HG03196 (cell line): ENCODE measurements around the gene VWC2L.

Source experiments
- ATAC-seq: cut with Tn5 transposase; IDR thresholded peaks from one replicate; pipeline ENCODE4 v1.9.1; 2021; ENCODE audit not compliant: unreplicated experiment

VWC2L gene

GRCh38 chr2:214465363-214466146 lies 54.7 kb downstream of the VWC2L start:
- ATAC-seq = no peak

GRCh38 chr2:214469728-214470127 lies 58.9 kb downstream of the VWC2L start:
- no peak for ATAC-seq

DNA sequence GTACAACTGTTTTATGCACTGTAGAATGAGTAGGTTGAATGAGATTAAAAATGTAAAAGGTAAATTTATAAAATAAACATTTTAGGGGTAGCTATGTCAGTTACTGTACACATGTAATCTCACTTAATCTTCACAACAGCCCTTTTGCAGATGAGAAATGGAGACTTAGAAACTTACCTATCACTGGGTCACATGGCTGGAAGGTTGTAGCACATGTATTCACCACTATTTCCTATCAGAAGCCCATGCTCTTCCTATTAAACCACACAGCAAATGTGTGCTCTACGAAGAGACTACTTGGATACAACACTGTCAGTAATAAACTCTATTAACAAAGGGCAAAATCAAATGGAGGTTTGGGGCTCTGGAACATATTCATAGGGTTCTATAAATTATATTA lies 60.5 kb downstream of the VWC2L start:
- ATAC-seq = no peak

DNA sequence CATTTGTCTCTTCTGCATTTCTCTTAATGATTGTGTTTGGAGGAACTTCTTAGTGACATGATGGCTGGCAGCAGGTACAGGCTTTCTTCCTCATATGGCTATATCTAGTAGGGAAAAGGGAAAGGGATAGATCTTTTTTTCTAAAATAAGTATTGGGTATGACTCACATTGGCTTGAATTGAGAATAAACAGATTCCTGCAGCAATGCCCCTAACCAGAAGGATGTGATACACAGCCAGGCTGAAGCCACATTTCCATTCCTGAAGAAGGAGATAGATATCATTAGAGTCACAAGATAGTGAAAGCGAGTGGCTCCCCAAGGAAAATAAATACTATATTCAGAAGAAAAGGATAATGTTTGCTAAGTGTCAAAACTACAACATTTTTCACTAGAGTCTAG lies 61.1 kb downstream of the VWC2L start:
- ATAC-seq = no peak

GRCh38 chr2:214477305-214477704 lies 66.5 kb downstream of the VWC2L start:
- no peak for ATAC-seq

GRCh38 chr2:214481204-214481603 lies 70.3 kb downstream of the VWC2L start:
- no peak for ATAC-seq

- ATAC-seq = no peak
Measured at GRCh38 chr2:214482728-214483127, 71.9 kb downstream of the VWC2L start.

GRCh38 chr2:214484239-214484638 lies 73.4 kb downstream of the VWC2L start:
- no peak for ATAC-seq

DNA sequence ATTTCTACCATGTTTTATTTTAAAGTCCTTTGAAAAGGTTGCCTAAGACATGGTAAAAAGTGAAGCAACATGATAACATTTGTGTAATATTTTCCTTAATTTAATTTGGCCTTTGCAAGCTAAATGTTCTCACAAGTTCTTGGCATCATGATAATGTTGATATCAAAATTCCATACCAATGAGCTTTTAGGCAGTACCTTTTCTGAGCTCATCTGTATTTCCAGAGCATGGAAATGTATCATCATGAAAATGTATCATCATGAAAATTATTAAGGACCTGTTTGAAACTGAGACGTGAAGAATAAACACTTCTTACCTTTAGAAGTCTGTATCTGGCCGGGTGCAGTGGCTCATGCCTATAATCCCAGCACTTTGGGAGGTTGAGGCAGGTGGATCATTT lies 73.8 kb downstream of the VWC2L start:
- ATAC-seq = no peak

GRCh38 chr2:214489181-214489580 lies 78.3 kb downstream of the VWC2L start:
- ATAC-seq = no peak

GRCh38 chr2:214489702-214490101 lies 78.8 kb downstream of the VWC2L start:
- ATAC-seq = no peak

DNA sequence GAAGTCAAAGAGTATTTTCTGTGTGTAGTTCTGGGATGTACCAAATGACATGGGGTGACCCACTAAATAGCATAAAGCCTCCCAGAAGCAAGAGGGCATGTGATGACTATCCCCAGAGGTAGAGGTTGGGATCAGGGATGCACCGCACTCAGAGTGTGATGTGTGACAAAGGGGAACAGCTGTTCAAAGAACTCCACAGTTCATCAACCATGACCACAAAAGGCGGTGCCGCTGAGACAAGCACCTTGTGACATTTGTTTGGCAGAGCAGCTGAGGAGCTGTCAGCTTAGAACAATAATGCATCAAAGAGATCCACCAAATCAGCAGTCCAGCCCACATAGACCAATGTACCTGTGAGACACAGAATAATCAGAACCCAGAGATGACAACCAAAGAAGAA lies 81.3 kb downstream of the VWC2L start:
- ATAC-seq = no peak

DNA sequence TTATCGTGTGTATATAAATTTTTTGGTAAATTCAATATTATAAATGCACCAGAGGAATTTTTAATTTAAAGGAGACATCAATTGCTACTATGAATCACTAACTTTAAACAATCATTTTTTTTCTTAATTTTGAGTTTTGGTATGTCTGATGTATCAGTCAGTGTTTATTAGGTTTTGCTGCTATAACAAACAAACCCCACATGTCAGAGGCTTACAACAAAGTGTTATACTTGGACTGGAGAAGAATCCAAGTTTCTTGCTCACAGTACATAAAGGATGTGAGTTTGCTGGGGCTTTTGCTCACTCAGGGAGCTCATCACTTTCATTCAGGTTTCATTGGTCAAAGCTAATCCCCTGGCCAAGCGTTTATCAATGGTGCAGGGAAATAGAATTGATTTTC lies 81.8 kb downstream of the VWC2L start:
- ATAC-seq = no peak

- ATAC-seq = no peak
Measured at GRCh38 chr2:214497489-214497888, 86.6 kb downstream of the VWC2L start.

- no peak for ATAC-seq
Measured at GRCh38 chr2:214503568-214503967, 92.7 kb downstream of the VWC2L start.

DNA sequence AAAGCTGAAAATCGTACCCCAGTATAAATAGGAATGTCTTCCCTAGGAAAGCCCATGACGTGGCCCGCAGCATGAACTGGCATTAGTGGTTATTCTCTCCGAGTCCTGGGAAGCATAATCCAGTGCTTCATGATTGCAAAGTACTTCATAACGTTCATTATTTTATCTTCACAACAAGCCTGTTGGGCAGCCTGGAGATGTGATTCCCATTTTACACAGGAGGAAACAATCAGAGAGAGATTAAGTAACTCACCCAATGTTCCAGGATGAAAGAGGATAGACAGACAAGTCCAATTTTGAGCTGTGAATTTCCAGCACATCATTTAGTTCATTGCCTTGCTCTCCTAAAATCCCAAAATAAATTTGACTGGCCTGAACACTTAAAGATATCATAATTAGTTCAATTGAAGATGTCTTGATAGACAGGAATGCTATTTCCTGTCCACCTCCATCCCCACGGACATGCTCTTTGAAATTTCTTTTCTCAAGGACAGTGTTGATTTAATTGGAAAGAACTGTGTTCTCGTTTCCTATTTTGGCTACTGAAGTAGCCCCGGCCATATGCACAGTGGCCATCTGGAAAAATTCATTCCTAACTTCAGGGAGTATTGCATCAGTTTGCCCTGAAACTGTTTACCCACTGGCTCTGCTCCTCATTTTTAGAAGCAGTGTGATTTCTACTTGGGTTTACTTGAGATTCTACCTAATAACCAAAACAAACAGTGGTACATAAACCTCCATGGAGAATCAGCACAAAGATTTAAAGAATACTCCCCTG lies 93.9 kb downstream of the VWC2L start:
- no peak for ATAC-seq

DNA sequence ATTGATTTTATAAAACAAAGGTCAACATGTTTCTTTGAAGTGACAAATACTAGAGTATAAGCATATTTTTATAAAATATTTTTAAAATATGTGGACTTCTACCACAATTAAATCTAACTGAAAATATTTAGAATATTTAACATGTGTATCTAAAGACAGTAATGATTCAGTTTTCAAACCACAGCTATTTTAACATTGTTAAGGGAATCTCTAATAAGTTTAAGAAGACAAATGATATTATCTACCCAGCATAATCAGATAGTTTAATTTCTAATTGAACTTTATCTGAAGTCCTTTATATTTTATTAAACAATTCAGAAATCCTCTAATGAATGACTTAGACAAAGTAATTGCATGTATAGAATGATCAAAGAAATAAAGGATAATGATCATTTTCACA lies 96.2 kb downstream of the VWC2L start:
- no peak for ATAC-seq

DNA sequence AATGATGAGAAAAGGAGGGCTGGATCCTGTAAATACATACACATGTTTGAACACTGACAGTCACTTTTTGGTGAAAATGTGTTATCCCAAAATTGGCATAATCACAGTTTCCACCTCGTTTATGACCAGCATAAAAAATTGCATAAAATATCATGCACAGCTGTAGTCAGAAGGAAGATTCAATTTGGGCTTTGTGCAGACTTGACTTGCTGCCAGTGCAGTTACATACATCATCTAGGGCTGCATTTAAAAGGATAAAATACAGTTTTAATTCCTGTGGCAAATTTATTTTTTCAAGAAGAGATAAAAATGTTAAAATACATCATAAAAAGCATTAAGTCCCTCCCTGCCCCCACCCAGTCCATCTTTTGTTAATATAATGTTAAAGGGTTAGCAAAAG lies 103.8 kb downstream of the VWC2L start:
- no peak for ATAC-seq

GRCh38 chr2:214515111-214515510 lies 104.3 kb downstream of the VWC2L start:
- ATAC-seq = no peak

- ATAC-seq = no peak
Measured at GRCh38 chr2:214519258-214519818, 108.5 kb downstream of the VWC2L start.

DNA sequence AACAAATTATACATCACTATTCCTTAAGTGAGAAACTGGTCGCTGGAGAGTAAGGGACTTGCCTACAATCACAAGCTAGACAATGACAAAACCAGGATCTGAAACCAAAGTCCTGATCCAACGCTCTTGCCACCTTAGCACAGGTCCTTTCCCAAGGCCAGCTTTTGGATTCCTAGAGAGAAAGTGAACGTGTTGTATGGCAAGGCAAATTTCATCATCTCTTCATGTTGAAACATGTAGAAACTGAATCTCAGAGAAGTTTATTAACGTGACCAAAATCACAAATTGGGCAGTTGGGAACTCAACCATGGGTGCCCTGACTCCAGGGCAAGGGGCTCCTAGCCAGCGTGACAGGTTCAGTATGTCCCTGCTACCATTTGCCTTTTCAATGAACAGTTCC lies 118.2 kb downstream of the VWC2L start:
- ATAC-seq = no peak

- no peak for ATAC-seq
Measured at GRCh38 chr2:214529514-214529913, 118.7 kb downstream of the VWC2L start.
